OCI-LY3 (cell line): ENCODE data around the gene PTPRR.

ENCODE experiments used
- H2AFZ ChIP-seq: fragments of 200-600, 300-600 bp; shearing (Covaris generic); 2 replicates; pipeline ENCODE4 v1.6.0; 2014; ENCODE audit warnings: antibody characterized with exemption, low read depth, low read length
- H3K27ac ChIP-seq: fragments of 200-600, 300-600 bp; sonication (generic); 2 replicates; pipeline ENCODE4 v1.5.1; 2014; ENCODE audit warnings: mild to moderate bottlenecking, low read length, moderate library complexity, mixed read lengths
- H3K27me3 ChIP-seq: fragments of 200-600, 300-600 bp; sonication (generic); 2 replicates; pipeline ENCODE4 v1.6.1; 2014; ENCODE audit warnings: low read depth, low read length, mixed read lengths
- H3K36me3 ChIP-seq: fragments of 200-600, 300-600 bp; sonication (generic); replicated peaks from 2 replicates; pipeline ENCODE3; 2014; ENCODE audit warnings: low read depth, low read length, mixed read lengths
- H3K4me1 ChIP-seq: fragments of 300-600, 200-600 bp; sonication (generic); 2 replicates; pipeline ENCODE4 v1.6.1; 2014; ENCODE audit warnings: low read length, mixed read lengths
- H3K4me2 ChIP-seq: fragments of 200-600, 300-600 bp; sonication (generic); 2 replicates; pipeline ENCODE4 v1.6.1; 2014; ENCODE audit warnings: low read length, mixed read lengths
- H3K4me3 ChIP-seq: fragments of 300-600, 200-600 bp; sonication (generic); 2 replicates; pipeline ENCODE4 v1.5.1; 2014; ENCODE audit warnings: antibody characterized with exemption, mild to moderate bottlenecking, low read length, moderate library complexity
- H3K79me2 ChIP-seq: fragments of 300-600, 200-600 bp; shearing (Covaris generic); 2 replicates; pipeline ENCODE4 v1.6.1; 2014; ENCODE audit warnings: mild to moderate bottlenecking, low read length, mixed read lengths
- H3K9ac ChIP-seq: fragments of 300-600, 200-600 bp; shearing (Covaris generic); 2 replicates; pipeline ENCODE4 v1.6.0; 2014; ENCODE audit warnings: mild to moderate bottlenecking, low read length, moderate library complexity
- H3K9me3 ChIP-seq: fragments of 200-600, 300-600 bp; shearing (Covaris generic); 2 replicates; pipeline ENCODE4 v1.6.1; 2014; ENCODE audit warnings: low read length, mixed read lengths; ENCODE audit not compliant: insufficient read depth
- H4K20me1 ChIP-seq: fragments of 200-600, 300-600 bp; sonication (generic); 2 replicates; pipeline ENCODE4 v1.6.1; 2016; ENCODE audit warnings: low read length, mixed read lengths; ENCODE audit not compliant: insufficient read depth
- CTCF ChIP-seq: fragments of 200-600, 300-600 bp; sonication (generic); IDR thresholded peaks from 2 replicates; pipeline ENCODE4 v1.5.1; 2014; ENCODE audit warnings: antibody characterized with exemption, low read length, low read depth
- EZH2phosphoT487 ChIP-seq: fragments of 200-600 bp; shearing (Covaris generic); IDR thresholded peaks from 2 replicates; pipeline ENCODE4 v1.6.1; 2018; ENCODE audit warnings: antibody characterized with exemption, mixed run types, low read depth

Gene PTPRR

GRCh38 chr12:70875628-70876027, 44.9 kb downstream of the PTPRR start:
- Histone ChIP-seq H3K27me3 (no peaks in the 10 kb centered on the region), H3K9ac (no peak overlapping the region), H3K36me3 (no peaks in the 10 kb centered on the region), H3K4me3 (no peak overlapping the region), H3K79me2 (no peaks in the 10 kb centered on the region), H2AFZ (no peak overlapping the region), H3K27ac (no peak overlapping the region), H3K4me1 (no peaks in the 10 kb centered on the region), H3K9me3 (no peaks in the 10 kb centered on the region), H3K4me2 (no peak overlapping the region), H4K20me1 (no peaks in the 10 kb centered on the region)
- TF ChIP-seq CTCF (no peak), EZH2phosphoT487 (no peak)

GRCh38 chr12:70854881-70855568, 65.5 kb downstream of the PTPRR start:
- H3K9me3 ChIP-seq: no peaks in the 10 kb centered on the region
- no peak for TF ChIP-seq CTCF
- TF ChIP-seq EZH2phosphoT487: no peak
- H3K36me3 ChIP-seq: no peaks in the 10 kb centered on the region
- H3K4me3 ChIP-seq: no peak overlapping the region
- H4K20me1 ChIP-seq: no peaks in the 10 kb centered on the region
- H3K27me3 ChIP-seq: no peaks in the 10 kb centered on the region
- H2AFZ ChIP-seq: no peak overlapping the region
- H3K4me2 ChIP-seq: no peak overlapping the region
- H3K79me2 ChIP-seq: no peaks in the 10 kb centered on the region
- H3K9ac ChIP-seq: no peak overlapping the region
- no peak overlapping the region for H3K27ac ChIP-seq
- H3K4me1 ChIP-seq: no peaks in the 10 kb centered on the region

GRCh38 chr12:70854138-70854537, 66.4 kb downstream of the PTPRR start:
- no peaks in the 10 kb centered on the region for H4K20me1 ChIP-seq
- H3K9me3 ChIP-seq: no peaks in the 10 kb centered on the region
- no peak overlapping the region for H3K27ac ChIP-seq
- H3K4me3 ChIP-seq: no peak overlapping the region
- H3K4me1 ChIP-seq: no peaks in the 10 kb centered on the region
- H3K27me3 ChIP-seq: no peaks in the 10 kb centered on the region
- H2AFZ ChIP-seq: no peak overlapping the region
- H3K79me2 ChIP-seq: no peaks in the 10 kb centered on the region
- no peaks in the 10 kb centered on the region for H3K36me3 ChIP-seq
- H3K4me2 ChIP-seq: no peak overlapping the region
- H3K9ac ChIP-seq: no peak overlapping the region
- TF ChIP-seq CTCF: no peak
- TF ChIP-seq EZH2phosphoT487: no peak

- no peak overlapping the region for H2AFZ ChIP-seq
- TF ChIP-seq CTCF: no peak
- TF ChIP-seq EZH2phosphoT487: no peak
Observed at GRCh38 chr12:70853326-70853725, 67.2 kb downstream of the PTPRR start.

More at GRCh38 chr12:70853326-70853725, 67.2 kb downstream of the PTPRR start:
- H4K20me1 ChIP-seq: no peaks in the 10 kb centered on the region
- no peaks in the 10 kb centered on the region for H3K79me2 ChIP-seq
- no peak overlapping the region for H3K9ac ChIP-seq
- H3K4me1 ChIP-seq: no peaks in the 10 kb centered on the region
- no peaks in the 10 kb centered on the region for H3K27me3 ChIP-seq
- no peaks in the 10 kb centered on the region for H3K9me3 ChIP-seq
- H3K36me3 ChIP-seq: no peaks in the 10 kb centered on the region
- no peak overlapping the region for H3K4me3 ChIP-seq
- H3K4me2 ChIP-seq: no peak overlapping the region
- no peak overlapping the region for H3K27ac ChIP-seq
